ENCODE measurements around the gene CLEC1A.

DNA sequence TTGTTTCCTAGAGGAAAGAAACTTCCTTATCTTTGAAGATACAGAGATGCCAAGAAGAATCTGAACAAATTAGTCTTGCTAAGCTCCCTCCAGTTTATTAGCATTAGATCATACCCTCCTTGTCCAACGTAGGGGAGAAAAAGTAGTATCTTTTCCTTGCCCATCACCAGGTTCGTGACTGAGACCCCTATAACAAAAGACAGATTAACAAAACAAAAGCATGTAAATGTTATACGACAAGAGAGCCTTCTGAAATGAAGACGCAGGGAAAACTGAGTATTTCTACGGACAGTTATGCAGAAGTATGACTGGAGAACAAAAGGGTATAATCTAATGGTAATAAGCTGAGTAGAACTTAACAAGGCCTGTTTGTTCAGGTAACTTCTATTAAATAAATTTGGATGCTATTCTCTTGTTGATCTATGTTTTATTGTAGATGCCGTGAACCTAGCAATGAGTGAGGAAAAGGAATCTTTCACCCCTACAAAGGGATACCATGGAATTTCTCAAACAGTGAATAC, 34.1 kb upstream of the CLEC1A start:
- TF ChIP-seq TAF1 (IDR thresholded peaks at IDR 0.05; ENCODE audit: borderline replicate concordance, low read depth, low read length) (no peak), EP300 (IDR thresholded peaks at IDR 0.05; ENCODE audit: borderline replicate concordance in 1 of 2, low read depth in 1 of 2, low read length in 1 of 2) (no peak), GABPA (IDR thresholded peaks at IDR 0.05; ENCODE audit: low read depth) (no peak), EZH2phosphoT487 (IDR thresholded peaks at IDR 0.05; ENCODE audit: borderline replicate concordance, low read depth) (no peak), RXRA (IDR thresholded peaks at IDR 0.05; ENCODE audit: borderline replicate concordance, low read depth) (no peak), ELF1 (IDR thresholded peaks at IDR 0.05) (no peak), POLR2AphosphoS5 (IDR thresholded peaks at IDR 0.05; ENCODE audit: low read depth, low read length) (no peak), CHD2 (IDR thresholded peaks at IDR 0.05; ENCODE audit: low read length, partially characterized antibody) (no peak)
- TF ChIP-seq, protein P1, sequence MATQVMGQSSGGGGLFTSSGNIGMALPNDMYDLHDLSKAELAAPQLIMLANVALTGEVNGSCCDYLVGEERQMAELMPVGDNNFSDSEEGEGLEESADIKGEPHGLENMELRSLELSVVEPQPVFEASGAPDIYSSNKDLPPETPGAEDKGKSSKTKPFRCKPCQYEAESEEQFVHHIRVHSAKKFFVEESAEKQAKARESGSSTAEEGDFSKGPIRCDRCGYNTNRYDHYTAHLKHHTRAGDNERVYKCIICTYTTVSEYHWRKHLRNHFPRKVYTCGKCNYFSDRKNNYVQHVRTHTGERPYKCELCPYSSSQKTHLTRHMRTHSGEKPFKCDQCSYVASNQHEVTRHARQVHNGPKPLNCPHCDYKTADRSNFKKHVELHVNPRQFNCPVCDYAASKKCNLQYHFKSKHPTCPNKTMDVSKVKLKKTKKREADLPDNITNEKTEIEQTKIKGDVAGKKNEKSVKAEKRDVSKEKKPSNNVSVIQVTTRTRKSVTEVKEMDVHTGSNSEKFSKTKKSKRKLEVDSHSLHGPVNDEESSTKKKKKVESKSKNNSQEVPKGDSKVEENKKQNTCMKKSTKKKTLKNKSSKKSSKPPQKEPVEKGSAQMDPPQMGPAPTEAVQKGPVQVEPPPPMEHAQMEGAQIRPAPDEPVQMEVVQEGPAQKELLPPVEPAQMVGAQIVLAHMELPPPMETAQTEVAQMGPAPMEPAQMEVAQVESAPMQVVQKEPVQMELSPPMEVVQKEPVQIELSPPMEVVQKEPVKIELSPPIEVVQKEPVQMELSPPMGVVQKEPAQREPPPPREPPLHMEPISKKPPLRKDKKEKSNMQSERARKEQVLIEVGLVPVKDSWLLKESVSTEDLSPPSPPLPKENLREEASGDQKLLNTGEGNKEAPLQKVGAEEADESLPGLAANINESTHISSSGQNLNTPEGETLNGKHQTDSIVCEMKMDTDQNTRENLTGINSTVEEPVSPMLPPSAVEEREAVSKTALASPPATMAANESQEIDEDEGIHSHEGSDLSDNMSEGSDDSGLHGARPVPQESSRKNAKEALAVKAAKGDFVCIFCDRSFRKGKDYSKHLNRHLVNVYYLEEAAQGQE (IDR thresholded peaks at IDR 0.05; ENCODE audit: low read depth, low read length): no peak
- TF ChIP-seq, protein P2, sequence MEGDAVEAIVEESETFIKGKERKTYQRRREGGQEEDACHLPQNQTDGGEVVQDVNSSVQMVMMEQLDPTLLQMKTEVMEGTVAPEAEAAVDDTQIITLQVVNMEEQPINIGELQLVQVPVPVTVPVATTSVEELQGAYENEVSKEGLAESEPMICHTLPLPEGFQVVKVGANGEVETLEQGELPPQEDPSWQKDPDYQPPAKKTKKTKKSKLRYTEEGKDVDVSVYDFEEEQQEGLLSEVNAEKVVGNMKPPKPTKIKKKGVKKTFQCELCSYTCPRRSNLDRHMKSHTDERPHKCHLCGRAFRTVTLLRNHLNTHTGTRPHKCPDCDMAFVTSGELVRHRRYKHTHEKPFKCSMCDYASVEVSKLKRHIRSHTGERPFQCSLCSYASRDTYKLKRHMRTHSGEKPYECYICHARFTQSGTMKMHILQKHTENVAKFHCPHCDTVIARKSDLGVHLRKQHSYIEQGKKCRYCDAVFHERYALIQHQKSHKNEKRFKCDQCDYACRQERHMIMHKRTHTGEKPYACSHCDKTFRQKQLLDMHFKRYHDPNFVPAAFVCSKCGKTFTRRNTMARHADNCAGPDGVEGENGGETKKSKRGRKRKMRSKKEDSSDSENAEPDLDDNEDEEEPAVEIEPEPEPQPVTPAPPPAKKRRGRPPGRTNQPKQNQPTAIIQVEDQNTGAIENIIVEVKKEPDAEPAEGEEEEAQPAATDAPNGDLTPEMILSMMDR (IDR thresholded peaks at IDR 0.05): no peak
- TF ChIP-seq, protein P3, sequence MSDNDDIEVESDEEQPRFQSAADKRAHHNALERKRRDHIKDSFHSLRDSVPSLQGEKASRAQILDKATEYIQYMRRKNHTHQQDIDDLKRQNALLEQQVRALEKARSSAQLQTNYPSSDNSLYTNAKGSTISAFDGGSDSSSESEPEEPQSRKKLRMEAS (IDR thresholded peaks at IDR 0.05; ENCODE audit: low read depth): no peak
